ENCODE results near the gene ZNF77.
A peak's percentile ranks its signal among the peaks of the same experiment; 100 is the strongest.
"Not testable (repeated sequence)": the region's sequence is repeated elsewhere in the genome, so short reads cannot be mapped to it uniquely, and the experiment has no call there.

ZNF77 gene

GRCh38 chr19:2970201-2970835 lies 25.5 kb upstream of the ZNF77 start:
- no peak overlapping the region for H3K9ac ChIP-seq (ENCODE audit: low read length in 2 of 2)
- no peak overlapping the region for H3K27ac ChIP-seq (ENCODE audit: low read length)
- peaks cover 19% of the 10 kb centered on the region for H3K4me1 ChIP-seq (ENCODE audit: control insufficient read depth, insufficient read depth, low read length)
- no peaks in the 10 kb centered on the region for H3K27me3 ChIP-seq (ENCODE audit: control insufficient read depth in 1 of 2, insufficient read depth in 2 of 2, low read length in 2 of 2)
- H3K4me3 ChIP-seq (ENCODE audit: low read length in 2 of 2) = no peak overlapping the region
- no peaks in the 10 kb centered on the region for H3K9me3 ChIP-seq (ENCODE audit: control insufficient read depth in 2 of 2, low read length in 2 of 2)
- H3K36me3 ChIP-seq (ENCODE audit: control insufficient read depth in 2 of 2, insufficient read depth in 2 of 2, low read length in 2 of 2) = no peaks in the 10 kb centered on the region

GRCh38 chr19:2969104-2969504 lies 24.3 kb upstream of the ZNF77 start:
- no peak overlapping the region for H3K9ac ChIP-seq (ENCODE audit: low read length in 2 of 2)
- H3K36me3 ChIP-seq (ENCODE audit: control insufficient read depth in 2 of 2, insufficient read depth in 2 of 2, low read length in 2 of 2) = no peaks in the 10 kb centered on the region
- peak overlapping the region; percentile 46 for H3K27ac ChIP-seq (ENCODE audit: low read length)
- no peaks in the 10 kb centered on the region for H3K9me3 ChIP-seq (ENCODE audit: control insufficient read depth in 2 of 2, low read length in 2 of 2)
- no peak overlapping the region for H3K4me3 ChIP-seq (ENCODE audit: low read length in 2 of 2)
- H3K27me3 ChIP-seq (ENCODE audit: control insufficient read depth in 1 of 2, insufficient read depth in 2 of 2, low read length in 2 of 2) = no peaks in the 10 kb centered on the region
- peaks cover 19% of the 10 kb centered on the region for H3K4me1 ChIP-seq (ENCODE audit: control insufficient read depth, insufficient read depth, low read length)

- Histone ChIP-seq H3K9me3 (ENCODE audit: control insufficient read depth in 2 of 2, low read length in 2 of 2) (no peaks in the 10 kb centered on the region), H3K36me3 (ENCODE audit: control insufficient read depth in 2 of 2, insufficient read depth in 2 of 2, low read length in 2 of 2) (no peaks in the 10 kb centered on the region), H3K27me3 (ENCODE audit: control insufficient read depth in 1 of 2, insufficient read depth in 2 of 2, low read length in 2 of 2) (no peaks in the 10 kb centered on the region), H3K4me1 (ENCODE audit: control insufficient read depth, insufficient read depth, low read length) (peaks cover 17% of the 10 kb centered on the region), H3K27ac (ENCODE audit: low read length) (no peak overlapping the region), H3K4me3 (ENCODE audit: low read length in 2 of 2) (no peak overlapping the region), H3K9ac (ENCODE audit: low read length in 2 of 2) (no peak overlapping the region)
Measured at GRCh38 chr19:2967972-2968371, 23.2 kb upstream of the ZNF77 start.

- H3K27me3 ChIP-seq (ENCODE audit: control insufficient read depth in 1 of 2, insufficient read depth in 2 of 2, low read length in 2 of 2) = no peaks in the 10 kb centered on the region
- H3K9ac ChIP-seq (ENCODE audit: low read length in 2 of 2) = no peak overlapping the region
- no peaks in the 10 kb centered on the region for H3K9me3 ChIP-seq (ENCODE audit: control insufficient read depth in 2 of 2, low read length in 2 of 2)
- no peak overlapping the region for H3K4me3 ChIP-seq (ENCODE audit: low read length in 2 of 2)
- peaks cover 8% of the 10 kb centered on the region for H3K4me1 ChIP-seq (ENCODE audit: control insufficient read depth, insufficient read depth, low read length)
- H3K27ac ChIP-seq (ENCODE audit: low read length) = no peak overlapping the region
- no peaks in the 10 kb centered on the region for H3K36me3 ChIP-seq (ENCODE audit: control insufficient read depth in 2 of 2, insufficient read depth in 2 of 2, low read length in 2 of 2)
Measured at GRCh38 chr19:2964874-2965273, 20.1 kb upstream of the ZNF77 start.

GRCh38 chr19:2963631-2964030 lies 18.9 kb upstream of the ZNF77 start:
- H3K27me3 ChIP-seq (ENCODE audit: control insufficient read depth in 1 of 2, insufficient read depth in 2 of 2, low read length in 2 of 2); H3K9ac ChIP-seq (ENCODE audit: low read length in 2 of 2); H3K4me1 ChIP-seq (ENCODE audit: control insufficient read depth, insufficient read depth, low read length); H3K4me3 ChIP-seq (ENCODE audit: low read length in 2 of 2); H3K27ac ChIP-seq (ENCODE audit: low read length); H3K36me3 ChIP-seq (ENCODE audit: control insufficient read depth in 2 of 2, insufficient read depth in 2 of 2, low read length in 2 of 2); H3K9me3 ChIP-seq (ENCODE audit: control insufficient read depth in 2 of 2, low read length in 2 of 2): not testable (repeated sequence)

- no peaks in the 10 kb centered on the region for H3K4me1 ChIP-seq (ENCODE audit: control insufficient read depth, insufficient read depth, low read length)
- H3K9me3 ChIP-seq (ENCODE audit: control insufficient read depth in 2 of 2, low read length in 2 of 2) = no peaks in the 10 kb centered on the region
- H3K9ac ChIP-seq (ENCODE audit: low read length in 2 of 2) = no peak overlapping the region
- H3K36me3 ChIP-seq (ENCODE audit: control insufficient read depth in 2 of 2, insufficient read depth in 2 of 2, low read length in 2 of 2) = no peaks in the 10 kb centered on the region
- no peaks in the 10 kb centered on the region for H3K27me3 ChIP-seq (ENCODE audit: control insufficient read depth in 1 of 2, insufficient read depth in 2 of 2, low read length in 2 of 2)
- H3K4me3 ChIP-seq (ENCODE audit: low read length in 2 of 2) = no peak overlapping the region
- H3K27ac ChIP-seq (ENCODE audit: low read length) = no peak overlapping the region
Measured at GRCh38 chr19:2963122-2963521, 18.4 kb upstream of the ZNF77 start.

- Histone ChIP-seq H3K4me3 (ENCODE audit: low read length in 2 of 2) (peak overlapping the region in 1 of 2 donors; percentile 46), H3K27me3 (ENCODE audit: control insufficient read depth in 1 of 2, insufficient read depth in 2 of 2, low read length in 2 of 2) (no peaks in the 10 kb centered on the region), H3K4me1 (ENCODE audit: control insufficient read depth, insufficient read depth, low read length) (no peaks in the 10 kb centered on the region), H3K9me3 (ENCODE audit: control insufficient read depth in 2 of 2, low read length in 2 of 2) (no peaks in the 10 kb centered on the region), H3K27ac (ENCODE audit: low read length) (no peak overlapping the region), H3K36me3 (ENCODE audit: control insufficient read depth in 2 of 2, insufficient read depth in 2 of 2, low read length in 2 of 2) (no peaks in the 10 kb centered on the region), H3K9ac (ENCODE audit: low read length in 2 of 2) (peak overlapping the region in 1 of 2 donors; percentile 38)
Measured at GRCh38 chr19:2962018-2962670, 17.4 kb upstream of the ZNF77 start.

GRCh38 chr19:2960120-2960519 lies 15.3 kb upstream of the ZNF77 start:
- Histone ChIP-seq H3K27ac (ENCODE audit: low read length) (no peak overlapping the region), H3K4me1 (ENCODE audit: control insufficient read depth, insufficient read depth, low read length) (no peaks in the 10 kb centered on the region), H3K4me3 (ENCODE audit: low read length in 2 of 2) (no peak overlapping the region), H3K36me3 (ENCODE audit: control insufficient read depth in 2 of 2, insufficient read depth in 2 of 2, low read length in 2 of 2) (no peaks in the 10 kb centered on the region), H3K9ac (ENCODE audit: low read length in 2 of 2) (no peak overlapping the region), H3K27me3 (ENCODE audit: control insufficient read depth in 1 of 2, insufficient read depth in 2 of 2, low read length in 2 of 2) (no peaks in the 10 kb centered on the region), H3K9me3 (ENCODE audit: control insufficient read depth in 2 of 2, low read length in 2 of 2) (no peaks in the 10 kb centered on the region)

GRCh38 chr19:2957160-2957559 lies 12.4 kb upstream of the ZNF77 start:
- Histone ChIP-seq H3K27me3 (ENCODE audit: control insufficient read depth in 1 of 2, insufficient read depth in 2 of 2, low read length in 2 of 2) (no peaks in the 10 kb centered on the region), H3K27ac (ENCODE audit: low read length) (no peak overlapping the region), H3K36me3 (ENCODE audit: control insufficient read depth in 2 of 2, insufficient read depth in 2 of 2, low read length in 2 of 2) (no peaks in the 10 kb centered on the region), H3K4me3 (ENCODE audit: low read length in 2 of 2) (no peak overlapping the region), H3K9ac (ENCODE audit: low read length in 2 of 2) (no peak overlapping the region), H3K9me3 (ENCODE audit: control insufficient read depth in 2 of 2, low read length in 2 of 2) (no peaks in the 10 kb centered on the region), H3K4me1 (ENCODE audit: control insufficient read depth, insufficient read depth, low read length) (no peaks in the 10 kb centered on the region)

- no peaks in the 10 kb centered on the region for H3K27me3 ChIP-seq (ENCODE audit: control insufficient read depth in 1 of 2, insufficient read depth in 2 of 2, low read length in 2 of 2)
- no peak overlapping the region for H3K27ac ChIP-seq (ENCODE audit: low read length)
Measured at GRCh38 chr19:2952953-2953481, 8.2 kb upstream of the ZNF77 start.

More at GRCh38 chr19:2952953-2953481, 8.2 kb upstream of the ZNF77 start:
- Histone ChIP-seq H3K4me1 (ENCODE audit: control insufficient read depth, insufficient read depth, low read length) (peaks cover 10% of the 10 kb centered on the region), H3K9ac (ENCODE audit: low read length in 2 of 2) (no peak overlapping the region), H3K9me3 (ENCODE audit: control insufficient read depth in 2 of 2, low read length in 2 of 2) (no peaks in the 10 kb centered on the region), H3K36me3 (ENCODE audit: control insufficient read depth in 2 of 2, insufficient read depth in 2 of 2, low read length in 2 of 2) (no peaks in the 10 kb centered on the region), H3K4me3 (ENCODE audit: low read length in 2 of 2) (no peak overlapping the region)
